H9 (cell line): Measurements from ENCODE around the gene DPPA4. TPM values are rescaled to one million over a fixed set of nuclear protein-coding genes. Genes with fewer than 3 reads are reported as not detected.

Source experiments
- DNase-seq: peaks from one replicate; pipeline ENCODE4 v3.0.0-alpha.2; 2017
- H2AFZ ChIP-seq: one replicate; pipeline ENCODE4 v1.6.1; 2013; ENCODE audit warnings: mild to moderate bottlenecking, low read length, control low read depth, moderate library complexity
- H2AK5ac ChIP-seq: 2 replicates; pipeline ENCODE4 v1.6.1; 2013; ENCODE audit warnings: low read length, control low read depth, mixed read lengths; ENCODE audit not compliant: insufficient read length
- H2BK120ac ChIP-seq: one replicate; pipeline ENCODE4 v1.6.1; 2013; ENCODE audit warnings: low read depth, mild to moderate bottlenecking, low read length, control low read depth, inconsistent platforms; ENCODE audit not compliant: poor library complexity, severe bottlenecking
- H2BK12ac ChIP-seq: 2 replicates; pipeline ENCODE4 v1.6.1; 2013; ENCODE audit warnings: low read length, control low read depth, mixed read lengths, low read depth; ENCODE audit not compliant: insufficient read length
- H2BK15ac ChIP-seq: 2 replicates; pipeline ENCODE4 v1.6.1; 2013; ENCODE audit warnings: low read depth, low read length, control low read depth
- H2BK20ac ChIP-seq: one replicate; pipeline ENCODE4 v1.6.1; 2013; ENCODE audit warnings: low read depth, mild to moderate bottlenecking, low read length, control low read depth, inconsistent platforms; ENCODE audit not compliant: poor library complexity, severe bottlenecking
- H2BK5ac ChIP-seq: 2 replicates; pipeline ENCODE4 v1.6.1; 2013; ENCODE audit warnings: low read length, control low read depth, mixed read lengths; ENCODE audit not compliant: insufficient read length
- H3K14ac ChIP-seq: 2 replicates; pipeline ENCODE4 v1.6.1; 2013; ENCODE audit warnings: low read length, control low read depth; ENCODE audit not compliant: insufficient read depth
- H3K18ac ChIP-seq: 2 replicates; pipeline ENCODE4 v1.6.1; 2013; ENCODE audit warnings: low read depth, mild to moderate bottlenecking, mixed read lengths, low read length, control low read depth; ENCODE audit not compliant: insufficient read length
- H3K23ac ChIP-seq: 2 replicates; pipeline ENCODE4 v1.6.1; 2013; ENCODE audit warnings: low read length, control low read depth, mixed read lengths, low read depth; ENCODE audit not compliant: insufficient read length
- H3K23me2 ChIP-seq: 2 replicates; pipeline ENCODE4 v1.6.1; 2013; ENCODE audit warnings: low read depth, mild to moderate bottlenecking, mixed read lengths, low read length, control low read depth; ENCODE audit not compliant: insufficient read length, poor library complexity, severe bottlenecking
- H3K27ac ChIP-seq: 2 replicates; pipeline ENCODE4 v1.5.1; 2013; ENCODE audit warnings: low read length, control low read depth, mixed read lengths, low read depth; ENCODE audit not compliant: insufficient read length
- H3K27me3 ChIP-seq: 2 replicates; pipeline ENCODE4 v1.6.1; 2013; ENCODE audit warnings: low read length, control low read depth, inconsistent platforms; ENCODE audit not compliant: insufficient read depth
- H3K4ac ChIP-seq: 2 replicates; pipeline ENCODE4 v1.6.1; 2013; ENCODE audit warnings: low read depth, mild to moderate bottlenecking, control low read depth, inconsistent platforms, low read length, moderate library complexity
- H3K4me1 ChIP-seq: 2 replicates; pipeline ENCODE4 v1.6.1; 2013; ENCODE audit warnings: low read length, control low read depth, inconsistent platforms; ENCODE audit not compliant: insufficient read depth
- H3K4me2 ChIP-seq: 2 replicates; pipeline ENCODE4 v1.6.1; 2013; ENCODE audit warnings: low read length, control low read depth, mixed read lengths; ENCODE audit not compliant: insufficient read length, insufficient read depth
- H3K56ac ChIP-seq: 2 replicates; pipeline ENCODE4 v1.6.1; 2013; ENCODE audit warnings: low read depth, mild to moderate bottlenecking, mixed read lengths, low read length, control low read depth; ENCODE audit not compliant: insufficient read length
- H3K79me1 ChIP-seq: 2 replicates; pipeline ENCODE4 v1.6.1; 2013; ENCODE audit warnings: low read depth, mild to moderate bottlenecking, moderate library complexity, low read length, control low read depth, inconsistent platforms; ENCODE audit not compliant: insufficient read depth, poor library complexity, severe bottlenecking
- H3K79me2 ChIP-seq: 2 replicates; pipeline ENCODE4 v1.6.1; 2013; ENCODE audit warnings: low read length, control low read depth, inconsistent platforms; ENCODE audit not compliant: insufficient read depth
- H3K9ac ChIP-seq: 2 replicates; pipeline ENCODE4 v1.6.1; 2013; ENCODE audit warnings: low read length, control low read depth, mixed read lengths; ENCODE audit not compliant: insufficient read length; ENCODE audit errors: extremely low read depth
- H3K9me3 ChIP-seq: one replicate; pipeline ENCODE4 v1.6.1; 2013; ENCODE audit warnings: low read depth, low read length, inconsistent platforms; ENCODE audit not compliant: control insufficient read depth
- H3T11ph ChIP-seq: one replicate; pipeline ENCODE4 v1.6.1; 2013; ENCODE audit warnings: mild to moderate bottlenecking, low read length, control low read depth, inconsistent platforms
- H4K20me1 ChIP-seq: one replicate; pipeline ENCODE4 v1.6.1; 2013; ENCODE audit not compliant: control insufficient read depth, insufficient read length, insufficient read depth
- H4K5ac ChIP-seq: 2 replicates; pipeline ENCODE4 v1.6.1; 2013; ENCODE audit warnings: low read depth, mild to moderate bottlenecking, mixed read lengths, low read length, control low read depth; ENCODE audit not compliant: insufficient read length
- H4K8ac ChIP-seq: replicated peaks from 2 replicates; pipeline ENCODE4 v1.6.1; 2013; ENCODE audit warnings: low read length, control low read depth, mixed read lengths, low read depth; ENCODE audit not compliant: insufficient read length
- H4K91ac ChIP-seq: 2 replicates; pipeline ENCODE4 v1.6.1; 2013; ENCODE audit warnings: low read depth, mild to moderate bottlenecking, moderate library complexity, mixed read lengths, low read length, control low read depth; ENCODE audit not compliant: insufficient read length
- H3K27ac Mint-ChIP-seq, 3 experiments: 2 replicates in 2 of 3; 3 replicates in 1 of 3; pipeline ENCODE4 v1.8.0; 2020 to 2021; ENCODE audit warnings: mixed read lengths in 3 of 3, mild to moderate bottlenecking in 1 of 3, moderate library complexity in 1 of 3
- H3K27me3 Mint-ChIP-seq: 2 replicates; pipeline ENCODE4 v1.8.0; 2021; ENCODE audit warnings: low read depth, mild to moderate bottlenecking, moderate library complexity, mixed read lengths
- H3K36me3 Mint-ChIP-seq, 3 experiments: 2 replicates in 2 of 3; 3 replicates in 1 of 3; pipeline ENCODE4 v1.8.0; 2020 to 2021; ENCODE audit warnings: low read depth in 3 of 3, mixed read lengths in 3 of 3; ENCODE audit not compliant: insufficient read depth in 1 of 3
- H3K4me1 Mint-ChIP-seq, 2 experiments: 2 replicates each; pipeline ENCODE4 v1.8.0; 2020; ENCODE audit warnings: mixed read lengths in 2 of 2
- H3K4me3 Mint-ChIP-seq, 2 experiments: 2 replicates in 1 of 2; 3 replicates in 1 of 2; pipeline ENCODE4 v1.8.0; 2020 to 2021; ENCODE audit warnings: mild to moderate bottlenecking in 2 of 2, mixed read lengths in 2 of 2, moderate library complexity in 1 of 2
- H3K9me3 Mint-ChIP-seq, 2 experiments: 2 replicates in 1 of 2; 3 replicates in 1 of 2; pipeline ENCODE4 v1.8.0; 2020; ENCODE audit warnings: mild to moderate bottlenecking in 2 of 2, mixed read lengths in 2 of 2, moderate library complexity in 1 of 2
- CTCF ChIP-seq: fragments of 200-600 bp; sonication (generic); conservative IDR thresholded peaks from 3 replicates; pipeline ENCODE4 v1.8.0; 2021; ENCODE audit warnings: antibody characterized with exemption, mild to moderate bottlenecking
- WGBS: extraction: QIAGEN DNeasy Blood & Tissue Kit; methylation state at CpG from one replicate; pipeline ENCODE4 v1.1.7; 2013; ENCODE audit warnings: missing lambda C conversion rate, low lambda C conversion rate, mixed read lengths; ENCODE audit not compliant: insufficient read length; ENCODE audit errors: extremely low coverage; 5-methylcytosine and 5-hydroxymethylcytosine counted together
- total RNA-seq: library from RNA; stranded (reverse); gene quantifications from 2 replicates; pipeline ENCODE4 v1.2.1, GENCODE V29; 2021

DPPA4 gene
- total RNA-seq, 1 experiment from 2014 or later, result 821 TPM

DNA sequence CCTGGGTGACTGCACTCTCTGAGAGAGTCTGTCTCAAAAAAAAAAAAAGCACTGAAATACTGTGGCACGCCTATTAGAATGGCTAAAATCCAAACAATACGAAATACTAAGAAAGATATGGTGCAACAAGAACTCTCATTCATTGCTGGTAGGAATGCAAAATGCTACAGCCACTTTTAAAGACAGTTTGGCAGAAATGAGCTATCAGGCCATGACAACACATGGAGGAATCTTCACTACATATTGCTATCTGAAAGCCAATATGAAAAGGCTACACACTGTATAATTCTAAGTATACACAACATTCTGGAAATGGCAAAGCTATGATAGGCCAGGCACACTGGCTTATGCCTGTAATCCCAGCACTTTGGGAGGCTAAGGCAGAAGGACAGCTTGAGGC is 39.9 kb downstream of the DPPA4 start:
- H4K91ac ChIP-seq, result no peak overlapping the region
- H2BK5ac ChIP-seq, result no peak overlapping the region
- Mint-ChIP-seq H3K4me1 (no peaks in the 10 kb centered on the region), H3K9me3 (no peaks in the 10 kb centered on the region), H3K27me3 (no peaks in the 10 kb centered on the region), H3K36me3 (peaks cover 0 to 2% (median 0%) of the 10 kb centered on the region in 3 experiments; a peak in 2 of 7 replicates), H3K27ac (no peak overlapping the region), H3K4me3 (no peak overlapping the region)
- H3K27ac ChIP-seq, result no peak overlapping the region
- no peak overlapping the region for H3K18ac ChIP-seq
- no peak overlapping the region for H3K23ac ChIP-seq
- H2BK20ac ChIP-seq, result no peak overlapping the region
- TF ChIP-seq CTCF, result no peak
- WGBS, result no CpG with 5 or more reads among the region's 2 CpGs
- no peak overlapping the region for H3K4me2 ChIP-seq
- no peaks in the 10 kb centered on the region for H3K4me1 ChIP-seq
- H2AFZ ChIP-seq, result no peak overlapping the region
- H3K79me2 ChIP-seq, result no peaks in the 10 kb centered on the region
- H2BK120ac ChIP-seq, result no peak overlapping the region
- no peaks in the 10 kb centered on the region for H3K9me3 ChIP-seq
- no peak overlapping the region for H3K56ac ChIP-seq
- no peak overlapping the region for H3K4ac ChIP-seq
- no peak for DNase-seq
- no peak overlapping the region for H3K9ac ChIP-seq
- H3T11ph ChIP-seq, result no peak overlapping the region
- H3K14ac ChIP-seq, result no peak overlapping the region
- H2AK5ac ChIP-seq, result no peak overlapping the region
- no peak overlapping the region for H4K5ac ChIP-seq
- H3K79me1 ChIP-seq, result no peaks in the 10 kb centered on the region
- H3K23me2 ChIP-seq, result no peaks in the 10 kb centered on the region
- no peak overlapping the region for H4K8ac ChIP-seq
- H2BK12ac ChIP-seq, result no peak overlapping the region
- no peaks in the 10 kb centered on the region for H3K27me3 ChIP-seq
- H2BK15ac ChIP-seq, result no peak overlapping the region
- H4K20me1 ChIP-seq, result no peaks in the 10 kb centered on the region
